Measurements from ENCODE around the gene PHF10. TPM values are rescaled to one million over a fixed set of nuclear protein-coding genes. Genes with fewer than 3 reads are reported as not detected.

PHF10 gene
- total RNA-seq, 1 donor from 2014 or later: 40.4 TPM

DNA sequence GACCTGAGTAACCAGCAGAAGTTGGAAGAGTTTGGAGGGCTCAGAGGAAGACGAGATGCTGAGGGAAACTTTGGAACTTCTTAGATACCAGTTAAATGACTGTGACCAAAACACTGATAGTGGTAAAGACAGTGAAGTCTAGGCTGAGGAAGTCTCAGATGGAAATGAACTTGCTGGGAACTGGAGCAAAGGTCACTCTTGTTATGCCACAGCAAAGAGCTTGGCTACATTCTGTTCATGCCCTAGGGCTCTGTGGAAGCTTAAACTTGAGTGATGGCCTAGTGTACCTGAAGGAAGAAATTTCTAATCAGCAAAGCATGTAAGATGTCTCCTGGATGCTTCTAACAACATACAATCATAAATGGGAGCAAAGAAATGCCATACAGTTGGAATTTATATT, 47.2 kb downstream of the PHF10 start:
- DNase-seq (ENCODE audit: low read depth, low spot score): no peak

DNA sequence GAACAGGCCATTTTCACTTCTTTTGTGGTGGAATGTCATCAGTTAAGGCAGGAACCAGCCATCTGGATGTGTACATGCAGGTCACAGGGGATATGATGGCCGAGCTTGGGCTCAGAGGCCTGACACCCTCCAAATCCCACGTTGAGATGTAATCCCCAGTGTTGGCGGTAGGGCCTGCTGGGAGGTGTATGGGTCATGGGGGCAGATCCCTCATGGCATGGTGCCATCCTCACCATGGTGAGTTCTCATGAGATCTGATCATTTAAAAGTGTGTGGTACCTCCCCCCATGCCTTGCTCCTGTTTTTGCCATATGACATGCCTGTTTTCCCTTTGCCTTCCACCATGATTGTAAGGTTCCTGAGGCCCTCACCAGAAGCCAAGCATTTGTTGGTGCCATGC, 49.3 kb downstream of the PHF10 start:
- DNase-seq (ENCODE audit: low read depth, low spot score): no peak

DNA sequence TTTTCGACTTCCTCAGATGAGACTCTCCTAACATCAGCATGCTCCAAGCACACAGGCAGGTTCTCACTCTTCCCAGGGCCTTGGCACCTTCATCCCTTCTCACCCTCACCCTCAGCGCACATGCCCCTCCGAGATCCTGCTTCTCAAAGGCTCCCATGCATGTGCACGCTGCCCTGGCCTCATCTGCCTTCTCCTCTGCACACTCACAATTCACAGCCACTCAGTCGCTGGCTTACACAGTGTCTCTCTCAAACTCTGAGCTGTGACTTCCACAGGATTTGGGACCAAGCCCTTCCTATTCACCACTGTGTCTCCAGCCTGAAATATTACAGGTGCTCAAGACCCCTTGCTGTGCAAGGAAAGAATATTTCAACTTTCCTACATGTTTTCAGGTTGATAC, 52.7 kb downstream of the PHF10 start:
- no peak for DNase-seq (ENCODE audit: low read depth, low spot score)

DNA sequence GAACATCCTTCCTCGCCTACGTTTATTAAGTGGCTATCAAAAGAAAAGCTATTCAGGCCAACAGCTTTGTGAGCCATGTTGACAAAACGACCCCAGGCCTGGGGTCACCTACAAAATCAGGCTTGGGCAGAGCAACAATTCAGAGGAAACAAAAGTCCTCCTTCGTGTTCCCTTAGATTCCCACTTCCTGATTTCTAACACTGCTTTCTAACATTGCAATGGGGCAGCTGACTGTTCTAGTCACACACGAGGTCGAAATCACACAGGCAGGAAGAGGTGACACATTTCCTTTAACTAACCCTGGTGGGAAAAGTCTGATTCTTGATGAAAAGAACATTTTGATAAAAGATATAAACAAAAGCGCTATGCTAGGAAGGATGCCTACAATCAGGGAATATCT, 54.4 kb downstream of the PHF10 start:
- peak; percentile 89 for DNase-seq (ENCODE audit: low read depth, low spot score)

DNA sequence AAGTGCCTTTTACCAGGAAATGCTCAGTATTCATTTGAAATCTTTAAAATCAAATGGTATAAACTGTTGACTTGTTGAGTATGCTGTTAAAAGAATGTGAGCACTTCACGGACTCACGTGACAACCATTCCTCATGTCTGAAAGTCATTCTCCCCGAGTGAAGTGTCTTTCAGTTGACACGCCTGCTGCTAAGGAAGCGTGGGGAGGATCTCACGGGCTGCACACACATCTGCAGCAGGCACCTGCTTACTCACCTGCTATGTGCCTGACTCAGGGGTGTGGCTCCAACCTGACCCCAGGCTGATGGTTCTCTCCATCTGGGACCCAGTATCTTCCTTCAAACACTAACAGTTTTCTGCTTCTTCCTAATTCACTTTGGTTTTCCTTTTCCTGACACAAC, 55.2 kb downstream of the PHF10 start:
- DNase-seq (ENCODE audit: low read depth, low spot score): peak; percentile 32

DNA sequence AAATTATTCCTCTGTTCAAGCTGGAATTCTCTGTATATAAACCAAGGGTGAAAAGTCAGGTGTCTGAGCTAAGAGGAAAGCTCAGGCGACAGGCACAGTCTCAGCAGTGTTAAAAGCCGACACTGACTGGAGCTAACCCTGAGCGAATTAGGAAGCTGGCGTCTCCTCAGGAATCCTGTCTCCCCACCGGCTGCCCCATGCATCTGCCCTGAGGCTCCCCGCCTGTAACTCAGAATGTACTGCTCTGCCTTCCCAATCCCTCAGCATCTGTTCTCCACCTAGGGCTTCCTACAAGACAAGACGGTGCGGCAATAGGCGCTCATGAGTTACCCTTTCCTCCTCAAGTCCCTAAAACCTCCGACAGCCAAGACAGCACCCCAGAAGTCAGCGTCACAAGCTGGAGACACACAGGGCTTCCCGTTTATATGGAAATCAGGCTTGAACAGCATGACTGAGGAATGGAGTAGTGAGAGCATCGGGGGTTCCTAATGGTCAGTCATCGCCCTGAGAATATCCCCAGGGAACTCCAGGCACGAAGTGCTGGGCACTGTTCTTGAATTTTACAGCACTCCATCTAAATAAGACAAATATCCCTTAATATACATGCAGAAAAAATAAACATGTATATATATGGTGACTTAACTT, 56.0 kb downstream of the PHF10 start:
- DNase-seq (ENCODE audit: low read depth, low spot score): no peak

DNA sequence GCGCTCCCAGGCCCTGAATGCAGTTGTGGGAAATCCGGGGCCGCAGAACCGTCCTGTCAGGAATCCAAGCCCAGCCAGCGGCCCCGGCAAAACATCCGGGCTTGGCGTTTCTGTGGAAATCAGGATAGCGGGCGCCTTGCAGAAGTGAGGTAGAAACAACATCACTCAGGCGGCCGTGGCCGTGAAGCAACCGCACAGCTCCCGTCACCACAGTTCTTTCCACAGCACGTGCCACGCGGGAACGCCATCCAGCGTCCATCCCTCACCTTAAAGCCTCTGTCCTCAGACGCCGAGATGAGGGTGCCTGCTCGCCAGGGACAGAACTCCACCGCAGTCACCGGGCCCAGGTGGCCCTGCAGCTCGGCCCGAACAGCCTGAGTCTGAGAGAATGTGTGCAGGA, 56.6 kb downstream of the PHF10 start:
- DNase-seq (ENCODE audit: low read depth, low spot score): no peak

DNA sequence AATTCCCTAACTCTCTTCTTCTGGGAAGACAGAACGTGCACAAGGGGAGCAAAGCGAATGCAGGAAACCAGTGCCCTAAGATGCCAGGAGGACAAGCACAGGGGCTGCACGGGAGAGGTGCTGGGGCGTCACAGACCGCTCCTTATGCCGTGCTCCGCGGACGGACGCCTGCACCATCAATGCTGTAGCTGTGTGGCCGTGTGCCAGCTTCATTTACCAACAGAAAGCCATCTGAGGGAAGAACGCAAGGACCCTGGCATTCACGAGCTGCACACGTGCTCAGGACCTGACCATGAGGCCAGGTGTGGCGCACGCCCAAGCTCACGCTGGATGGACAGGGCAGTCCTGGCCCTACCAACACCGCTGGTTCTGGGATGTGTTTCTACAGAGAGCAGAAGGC, 57.9 kb downstream of the PHF10 start:
- DNase-seq (ENCODE audit: low read depth, low spot score): no peak

DNA sequence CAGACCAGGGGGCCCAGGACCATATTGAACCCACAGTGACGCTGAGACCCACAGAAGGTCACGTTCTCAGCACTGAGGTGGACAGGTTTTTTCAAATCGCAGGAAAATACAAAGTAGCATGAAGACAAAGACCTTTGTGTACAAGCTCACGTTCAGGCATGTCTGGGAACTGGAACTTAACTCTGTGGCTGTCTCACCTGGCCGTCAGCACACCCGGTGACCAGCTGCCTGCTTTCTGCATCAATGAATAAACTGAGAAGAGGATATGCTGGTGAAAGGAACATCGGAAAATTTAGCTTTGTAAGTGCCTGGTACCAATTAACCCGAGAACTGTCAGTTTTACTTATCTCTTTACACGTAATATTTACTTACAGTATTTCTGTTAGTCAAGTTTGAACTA, 59.0 kb downstream of the PHF10 start:
- DNase-seq (ENCODE audit: low read depth, low spot score): no peak

DNA sequence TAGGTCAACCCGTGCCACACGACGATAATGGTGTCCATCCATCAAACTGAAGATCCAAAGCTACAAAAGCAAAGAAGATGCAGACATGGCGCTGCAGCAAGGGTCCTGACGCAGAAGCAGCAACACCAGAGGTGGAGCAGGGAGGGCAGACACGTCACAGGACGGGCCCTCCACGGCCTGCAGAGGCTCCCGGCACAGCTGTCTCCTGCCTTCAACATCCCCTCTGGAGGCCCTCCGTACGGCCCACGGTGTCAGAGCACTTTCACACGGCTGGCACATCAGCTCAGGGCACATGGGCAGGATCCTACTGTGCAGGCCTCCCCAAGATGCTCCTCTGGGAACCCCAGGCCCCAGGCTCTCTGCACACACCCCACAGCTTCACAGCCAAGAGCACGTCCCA, 60.1 kb downstream of the PHF10 start:
- no peak for DNase-seq (ENCODE audit: low read depth, low spot score)

DNA sequence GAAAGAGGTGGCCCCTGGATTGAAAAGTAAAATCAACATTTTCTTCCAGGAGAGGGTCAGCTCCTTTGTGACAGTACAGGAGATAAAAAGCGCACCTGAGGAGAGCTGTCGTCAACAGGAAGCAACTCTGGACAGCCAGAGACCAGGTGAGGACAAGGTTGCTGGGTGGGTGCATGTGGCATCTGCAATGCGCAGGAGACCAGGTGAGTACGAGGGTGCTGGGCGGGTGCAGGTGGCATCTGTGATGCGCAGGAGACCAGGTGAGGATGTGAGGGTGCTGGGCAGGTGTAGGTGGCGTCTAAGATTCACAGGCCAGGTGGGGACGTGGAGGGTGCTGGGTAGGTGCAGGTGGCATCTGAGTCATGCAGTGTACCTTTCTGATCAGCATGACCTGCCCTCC, 60.8 kb downstream of the PHF10 start:
- DNase-seq (ENCODE audit: low read depth, low spot score): no peak

DNA sequence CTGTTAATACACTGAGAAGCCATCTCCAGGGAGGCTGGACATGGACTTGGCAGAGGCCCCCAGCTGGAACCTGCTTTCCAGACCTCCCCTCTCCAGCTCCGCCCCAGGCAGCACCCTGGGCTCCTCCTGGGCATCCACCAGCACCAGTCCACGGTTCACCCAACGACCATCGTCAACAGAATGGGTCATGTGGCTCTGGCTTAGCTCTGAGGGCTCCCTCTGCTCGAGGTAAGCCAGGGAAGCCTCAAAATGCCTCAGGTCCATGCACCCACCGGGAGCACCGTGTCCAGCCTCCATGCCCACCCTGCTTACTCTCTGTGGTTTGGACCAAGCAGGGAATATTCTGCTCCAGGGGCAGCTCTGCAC, 62.9 kb downstream of the PHF10 start:
- DNase-seq (ENCODE audit: low read depth, low spot score): no peak

DNA sequence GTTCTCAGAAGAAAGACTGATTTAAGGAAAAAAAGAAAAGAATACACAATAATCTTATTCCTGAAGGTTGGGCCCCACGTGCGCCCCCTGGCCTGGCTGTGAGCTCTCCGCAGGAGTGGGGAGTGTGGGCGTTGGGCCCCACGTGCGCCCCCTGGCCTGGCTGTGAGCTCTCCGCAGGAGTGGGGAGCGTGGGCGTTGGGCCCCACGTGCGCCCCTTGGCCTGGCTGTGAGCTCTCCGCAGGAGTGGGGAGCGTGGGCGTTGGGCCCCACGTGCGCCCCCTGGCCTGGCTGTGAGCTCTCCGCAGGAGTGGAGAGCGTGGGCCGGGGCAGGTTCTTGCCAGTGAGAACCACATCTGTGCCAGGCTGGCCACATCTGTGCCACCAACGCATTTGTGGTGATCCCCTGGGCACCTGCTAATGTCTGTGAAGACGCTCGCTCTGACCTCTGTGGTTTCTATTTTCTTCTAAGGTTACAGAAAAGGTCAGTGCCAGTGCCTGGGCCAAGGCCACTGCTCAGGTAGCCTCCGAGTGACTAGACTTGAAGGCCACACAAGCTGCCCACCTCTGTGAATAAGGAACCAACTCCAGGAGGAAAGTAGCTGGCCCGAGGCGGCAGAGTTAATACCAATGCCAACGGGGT, 63.4 kb downstream of the PHF10 start:
- DNase-seq (ENCODE audit: low read depth, low spot score): no peak

DNA sequence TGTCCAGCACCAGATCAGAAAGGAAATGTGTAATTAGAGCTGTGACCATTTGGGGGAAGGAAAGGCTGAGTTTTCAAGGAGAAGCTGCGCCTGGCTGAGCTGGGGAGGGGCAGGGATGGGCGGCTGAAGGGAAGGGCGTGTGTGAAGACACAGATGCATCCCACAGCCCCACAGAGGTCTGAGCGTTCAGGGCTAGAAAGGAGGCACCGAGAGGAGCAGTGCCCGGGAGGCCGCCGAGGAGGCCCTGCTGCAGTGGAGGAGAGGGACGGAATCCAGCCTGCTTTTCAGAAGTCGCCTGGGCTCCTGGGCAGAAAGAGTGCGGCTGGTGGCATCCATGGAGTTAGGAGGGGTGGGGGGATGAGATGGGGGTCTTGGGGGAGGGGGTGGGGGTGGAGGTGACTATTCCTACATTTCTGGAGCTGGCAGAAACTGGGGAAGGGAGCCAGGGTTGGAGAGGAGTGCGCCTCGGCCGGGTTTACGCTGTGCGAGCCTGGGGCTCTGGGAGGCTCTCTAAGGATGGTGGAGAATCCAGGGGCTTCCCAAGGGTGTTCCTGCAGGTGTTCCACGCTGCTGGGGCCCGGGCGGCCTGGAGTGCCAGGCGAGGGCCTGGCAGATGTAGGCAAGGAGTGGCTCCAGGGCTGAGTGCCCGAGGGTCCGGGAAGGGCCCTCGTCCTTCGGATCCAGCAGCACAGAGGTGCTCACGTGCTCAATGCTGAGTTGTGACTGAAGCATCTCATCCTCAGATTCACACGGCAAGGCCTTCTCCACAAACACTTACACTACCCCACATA, 64.3 kb downstream of the PHF10 start:
- DNase-seq (ENCODE audit: low read depth, low spot score): no peak

DNA sequence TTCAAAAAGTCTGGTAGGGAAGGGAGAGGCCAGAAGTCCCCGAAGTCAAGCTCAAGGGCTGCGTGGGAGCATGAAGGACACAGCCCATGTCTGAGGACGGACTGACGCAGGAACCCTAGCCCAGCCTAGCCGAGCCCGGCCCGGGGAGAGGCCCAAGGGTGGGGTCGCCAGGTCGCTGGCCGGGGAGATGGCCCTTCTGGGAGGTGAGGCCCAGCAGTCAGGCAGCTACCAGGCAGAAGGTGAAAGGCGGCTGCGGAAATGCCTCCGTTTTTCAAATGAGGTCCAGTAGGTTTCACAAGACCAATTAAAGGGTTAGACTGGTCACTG, 67.1 kb downstream of the PHF10 start:
- DNase-seq (ENCODE audit: low read depth, low spot score): no peak

DNA sequence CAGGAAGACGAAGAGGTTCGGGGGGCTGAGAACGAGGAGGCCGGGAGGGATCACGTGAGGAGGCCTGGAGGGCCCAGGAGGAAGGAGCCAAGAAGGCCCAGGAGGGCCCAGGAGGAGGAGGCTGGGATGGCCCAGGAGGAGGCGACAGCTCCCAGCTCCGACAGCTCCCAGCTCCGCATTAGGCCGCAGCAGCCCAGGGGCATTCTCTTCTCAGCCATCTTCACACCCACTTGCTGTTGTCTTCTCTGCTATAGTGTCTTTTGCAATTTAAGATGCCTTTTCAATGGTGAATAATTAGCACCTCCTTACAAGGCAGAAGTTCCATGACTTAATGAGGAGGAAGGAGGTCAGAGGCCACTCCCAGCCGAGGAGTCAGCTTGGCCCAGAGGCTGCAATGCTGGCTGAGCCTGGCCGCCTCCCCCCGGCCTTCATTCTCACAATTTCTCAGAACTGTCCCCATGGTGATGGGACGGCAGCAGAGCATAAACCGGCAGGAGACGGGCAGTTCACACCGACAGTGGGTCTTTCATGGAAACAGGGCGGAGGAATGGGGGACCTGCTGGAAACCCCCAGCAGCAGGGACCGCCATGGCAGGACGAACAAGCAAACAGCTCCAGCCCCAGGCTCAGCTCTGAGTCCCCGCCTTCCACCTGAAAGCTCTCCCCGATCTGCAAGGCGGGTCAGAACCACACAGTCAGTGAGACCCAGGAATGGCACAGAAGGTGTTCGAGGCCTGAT, 67.6 kb downstream of the PHF10 start:
- no peak for DNase-seq (ENCODE audit: low read depth, low spot score)

DNA sequence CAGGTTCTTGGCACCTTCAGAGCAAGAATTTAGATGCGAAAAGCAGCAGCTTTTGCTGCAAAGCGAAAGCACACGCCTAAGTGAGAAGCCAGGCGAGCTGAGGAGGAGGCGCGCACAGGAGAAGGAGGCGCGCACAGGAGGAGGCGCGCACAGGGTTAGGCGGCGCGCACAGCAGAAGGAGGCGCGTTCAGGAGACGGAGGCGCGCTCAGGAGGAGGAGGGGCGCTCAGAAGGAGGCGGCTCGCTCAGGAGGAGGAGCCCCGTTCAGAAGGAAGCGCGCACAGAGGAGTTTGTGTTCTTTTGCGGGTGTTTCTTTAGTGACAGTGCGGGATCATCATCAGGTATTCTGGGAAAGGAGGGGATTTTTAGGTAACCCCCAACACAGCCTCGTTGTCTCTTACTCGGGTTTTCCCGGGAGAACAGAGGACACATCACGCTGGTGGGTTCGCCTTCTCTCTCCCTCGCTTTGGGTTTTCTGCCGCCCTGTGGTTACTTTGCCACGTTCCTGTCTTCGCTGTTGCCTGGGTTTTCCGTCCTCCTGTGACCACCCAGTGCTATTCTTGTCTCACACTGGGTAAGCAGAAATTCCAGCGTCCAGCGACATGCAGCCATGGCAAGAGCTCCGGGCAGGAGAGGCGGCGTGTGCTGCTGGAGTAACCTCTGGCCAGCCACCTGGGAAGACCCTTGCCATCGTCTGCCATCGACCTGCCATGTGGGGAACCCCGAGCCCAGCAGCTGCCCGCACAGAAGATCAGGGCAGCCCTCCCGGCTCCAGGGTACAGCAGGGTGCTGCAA, 69.5 kb downstream of the PHF10 start:
- peak; percentile 32 for DNase-seq (ENCODE audit: low read depth, low spot score)
